GM12872 (cell line): Measurements from ENCODE around the gene AIMP1.

Experiments
- CTCF ChIP-seq: IDR thresholded peaks from 3 replicates; pipeline ENCODE4 v1.5.1; 2011; ENCODE audit warnings: low read depth, mild to moderate bottlenecking, low read length, moderate library complexity; ENCODE audit not compliant: insufficient read depth

The AIMP1 gene

GRCh38 chr4:106286611-106287010, 29.7 kb upstream of the AIMP1 start:
- TF ChIP-seq CTCF: no peak

- TF ChIP-seq CTCF: no peak
These were observed 28.9 kb upstream of the AIMP1 start for GRCh38 chr4:106287353-106287969.

GRCh38 chr4:106289737-106290136, 26.6 kb upstream of the AIMP1 start:
- TF ChIP-seq CTCF: no peak

- TF ChIP-seq CTCF: no peak
These were observed 24.7 kb upstream of the AIMP1 start for GRCh38 chr4:106291678-106292077.

GRCh38 chr4:106294062-106294461, 22.3 kb upstream of the AIMP1 start:
- TF ChIP-seq CTCF: no peak

- no peak for TF ChIP-seq CTCF
These were observed 18.9 kb upstream of the AIMP1 start for GRCh38 chr4:106297245-106298035.

GRCh38 chr4:106299977-106300376, 16.4 kb upstream of the AIMP1 start:
- TF ChIP-seq CTCF: no peak
